ENCODE measurements around the gene HOXD12.

The HOXD12 gene

GRCh38 chr2:176096243-176096985 lies 3.2 kb upstream of the HOXD12 start:
- no peak overlapping the region for H4K8ac ChIP-seq (ENCODE audit: low read depth, low read length)
- H3K79me1 ChIP-seq (ENCODE audit: low read depth, low read length) = no peaks in the 10 kb centered on the region
- no peak overlapping the region for H3K23ac ChIP-seq (ENCODE audit: low read depth, low read length, poor library complexity)
- no peak overlapping the region for H2BK15ac ChIP-seq (ENCODE audit: low read length)
- H3K27me3 ChIP-seq (ENCODE audit: control insufficient read depth in 3 of 3, insufficient read depth in 3 of 3, low read depth in 1 of 3, low read length in 3 of 3) = peaks cover 69 to 97% (median 93%) of the 10 kb centered on the region in 3 experiments
- H2BK120ac ChIP-seq (ENCODE audit: low read depth, low read length) = no peak overlapping the region
- peaks cover 2 to 3% of the 10 kb centered on the region in 2 donors for H3K4me1 ChIP-seq (ENCODE audit: control insufficient read depth in 2 of 2, insufficient read depth in 1 of 2, low read depth in 1 of 2, low read length in 2 of 2)
- no peak overlapping the region for H2AK5ac ChIP-seq (ENCODE audit: low read depth, low read length)
- H2AFZ ChIP-seq (ENCODE audit: low read length) = no peak overlapping the region
- H3K9me3 ChIP-seq (replicated peaks in 1 of 2; ENCODE audit: control insufficient read depth in 2 of 2, insufficient read depth in 1 of 2, low read depth in 1 of 2, low read length in 2 of 2) = peaks cover 2 to 11% of the 10 kb centered on the region in 2 donors
- H3K4me2 ChIP-seq (ENCODE audit: insufficient read depth, low read length, poor library complexity, severe bottlenecking) = no peak overlapping the region
- no peak overlapping the region for H2BK5ac ChIP-seq (ENCODE audit: low read length)
- H3K4ac ChIP-seq (ENCODE audit: low read length) = no peak overlapping the region
- no peak overlapping the region for H3K9ac ChIP-seq (ENCODE audit: low read depth, low read length, poor library complexity)
- no CpG with 5 or more reads among the region's 16 CpGs for WGBS, 2 donors (ENCODE audit: extremely low coverage in 2 of 2, insufficient read length in 2 of 2, insufficient replicate concordance in 1 of 2)
- H3K14ac ChIP-seq (ENCODE audit: low read length) = no peak overlapping the region
- no peaks in the 10 kb centered on the region for H3K36me3 ChIP-seq (replicated peaks in 1 of 2; ENCODE audit: control insufficient read depth in 2 of 2, insufficient read depth in 2 of 2, low read length in 2 of 2)
- no peak overlapping the region for H3K27ac ChIP-seq (replicated peaks; ENCODE audit: low read length)
- no peak overlapping the region for H3K18ac ChIP-seq (ENCODE audit: low read length)
- no peak overlapping the region for H4K91ac ChIP-seq (ENCODE audit: low read depth, low read length, poor library complexity)
- DNase-seq (ENCODE audit: low spot score) = no peak
- H2BK12ac ChIP-seq (ENCODE audit: low read length) = no peak overlapping the region
- H3K4me3 ChIP-seq (ENCODE audit: low read length in 2 of 2) = no peak overlapping the region

GRCh38 chr2:176096986-176097819 lies 2.4 kb upstream of the HOXD12 start:
- peaks cover 7 to 11% of the 10 kb centered on the region in 2 donors for H3K9me3 ChIP-seq (replicated peaks in 1 of 2; ENCODE audit: control insufficient read depth in 2 of 2, insufficient read depth in 1 of 2, low read depth in 1 of 2, low read length in 2 of 2)
- H2BK15ac ChIP-seq (ENCODE audit: low read length) = no peak overlapping the region
- peak overlapping the region in 1 of 2 donors; percentile 10 for H3K4me3 ChIP-seq (ENCODE audit: low read length in 2 of 2)
- no peaks in the 10 kb centered on the region for H3K36me3 ChIP-seq (replicated peaks in 1 of 2; ENCODE audit: control insufficient read depth in 2 of 2, insufficient read depth in 2 of 2, low read length in 2 of 2)
- H2AK5ac ChIP-seq (ENCODE audit: low read depth, low read length) = no peak overlapping the region
- no peak overlapping the region for H4K8ac ChIP-seq (ENCODE audit: low read depth, low read length)
- H3K27me3 ChIP-seq (ENCODE audit: control insufficient read depth in 3 of 3, insufficient read depth in 3 of 3, low read depth in 1 of 3, low read length in 3 of 3) = peaks cover 69 to 97% (median 92%) of the 10 kb centered on the region in 3 experiments
- H3K9ac ChIP-seq (ENCODE audit: low read depth, low read length, poor library complexity) = no peak overlapping the region
- H2BK5ac ChIP-seq (ENCODE audit: low read length) = no peak overlapping the region
- no peaks in the 10 kb centered on the region for H3K79me1 ChIP-seq (ENCODE audit: low read depth, low read length)
- H2BK12ac ChIP-seq (ENCODE audit: low read length) = no peak overlapping the region
- WGBS, 2 donors (ENCODE audit: extremely low coverage in 2 of 2, insufficient read length in 2 of 2, insufficient replicate concordance in 1 of 2) = no CpG with 5 or more reads among the region's 45 CpGs
- no peak overlapping the region for H3K27ac ChIP-seq (replicated peaks; ENCODE audit: low read length)
- H3K4me1 ChIP-seq (ENCODE audit: control insufficient read depth in 2 of 2, insufficient read depth in 1 of 2, low read depth in 1 of 2, low read length in 2 of 2) = peaks cover 2 to 3% of the 10 kb centered on the region in 2 donors
- H4K91ac ChIP-seq (ENCODE audit: low read depth, low read length, poor library complexity) = no peak overlapping the region
- no peak overlapping the region for H3K4ac ChIP-seq (ENCODE audit: low read length)
- H3K18ac ChIP-seq (ENCODE audit: low read length) = no peak overlapping the region
- H3K23ac ChIP-seq (ENCODE audit: low read depth, low read length, poor library complexity) = peak overlapping the region; percentile 46
- no peak overlapping the region for H2BK120ac ChIP-seq (ENCODE audit: low read depth, low read length)
- no peak for DNase-seq (ENCODE audit: low spot score)
- H2AFZ ChIP-seq (ENCODE audit: low read length) = peak overlapping the region; percentile 84
- no peak overlapping the region for H3K4me2 ChIP-seq (ENCODE audit: insufficient read depth, low read length, poor library complexity, severe bottlenecking)
- H3K14ac ChIP-seq (ENCODE audit: low read length) = no peak overlapping the region

- Histone ChIP-seq H2BK15ac (ENCODE audit: low read length) (no peak overlapping the region), H4K91ac (ENCODE audit: low read depth, low read length, poor library complexity) (no peak overlapping the region), H2BK5ac (ENCODE audit: low read length) (no peak overlapping the region), H2BK120ac (ENCODE audit: low read depth, low read length) (no peak overlapping the region), H3K14ac (ENCODE audit: low read length) (no peak overlapping the region), H3K4ac (ENCODE audit: low read length) (no peak overlapping the region), H3K36me3 (replicated peaks in 1 of 2; ENCODE audit: control insufficient read depth in 2 of 2, insufficient read depth in 2 of 2, low read length in 2 of 2) (no peaks in the 10 kb centered on the region), H2AFZ (ENCODE audit: low read length) (peak overlapping the region; percentile 7), H3K27me3 (ENCODE audit: control insufficient read depth in 3 of 3, insufficient read depth in 3 of 3, low read depth in 1 of 3, low read length in 3 of 3) (peaks cover 69 to 100% (median 93%) of the 10 kb centered on the region in 3 experiments), H3K4me1 (ENCODE audit: control insufficient read depth in 2 of 2, insufficient read depth in 1 of 2, low read depth in 1 of 2, low read length in 2 of 2) (peaks cover 2 to 3% of the 10 kb centered on the region in 2 donors), H3K4me2 (ENCODE audit: insufficient read depth, low read length, poor library complexity, severe bottlenecking) (no peak overlapping the region), H3K79me1 (ENCODE audit: low read depth, low read length) (no peaks in the 10 kb centered on the region), H3K27ac (replicated peaks; ENCODE audit: low read length) (no peak overlapping the region), H4K8ac (ENCODE audit: low read depth, low read length) (no peak overlapping the region), H2AK5ac (ENCODE audit: low read depth, low read length) (no peak overlapping the region), H3K9ac (ENCODE audit: low read depth, low read length, poor library complexity) (no peak overlapping the region), H3K23ac (ENCODE audit: low read depth, low read length, poor library complexity) (peak overlapping the region; percentile 46), H2BK12ac (ENCODE audit: low read length) (no peak overlapping the region), H3K18ac (ENCODE audit: low read length) (no peak overlapping the region), H3K4me3 (ENCODE audit: low read length in 2 of 2) (no peak overlapping the region), H3K9me3 (replicated peaks in 1 of 2; ENCODE audit: control insufficient read depth in 2 of 2, insufficient read depth in 1 of 2, low read depth in 1 of 2, low read length in 2 of 2) (peaks cover 7 to 11% of the 10 kb centered on the region in 2 donors)
- DNase-seq (ENCODE audit: low spot score) = no peak
- WGBS, 2 donors (ENCODE audit: extremely low coverage in 2 of 2, insufficient read length in 2 of 2, insufficient replicate concordance in 1 of 2) = no CpG with 5 or more reads among the region's 18 CpGs
These were observed 1.7 kb upstream of the HOXD12 start for GRCh38 chr2:176097820-176098365.
